ENCODE results near the gene TRERF1.

DNA sequence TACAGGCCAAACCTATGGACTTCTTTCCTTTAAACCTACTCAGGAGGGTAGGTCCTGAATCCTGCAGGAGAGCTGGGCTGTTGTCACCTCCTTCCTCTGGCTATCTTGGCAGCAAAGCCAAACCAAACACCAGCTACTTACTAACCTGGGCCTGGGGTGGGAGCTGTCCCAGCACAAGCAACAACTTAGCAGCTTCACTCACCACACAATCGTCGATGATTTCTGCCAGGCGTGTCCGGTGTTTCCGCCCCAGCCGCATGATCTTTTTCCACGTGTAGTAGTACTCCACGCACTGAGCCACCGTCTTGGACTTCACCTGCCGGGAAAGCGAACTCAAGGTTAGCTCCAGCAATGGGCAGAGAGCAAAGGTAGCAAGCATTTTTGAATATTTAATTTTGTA is 208.7 kb downstream of the TRERF1 start:
- TF ChIP-seq JUNB (IDR thresholded peaks at IDR 0.05; ENCODE audit: unreplicated experiment) (no peak), CREB1 (CRISPR knock-in tag; IDR thresholded peaks at IDR 0.05; ENCODE audit: low read depth) (no peak), EZH2 (IDR thresholded peaks at IDR 0.05; ENCODE audit: low read depth, unreplicated experiment) (no peak), STAT1 (IDR thresholded peaks at IDR 0.05; ENCODE audit: unreplicated experiment) (no peak), NANOG (IDR thresholded peaks at IDR 0.05; ENCODE audit: borderline replicate concordance) (no peak), POLR2AphosphoS5 (IDR thresholded peaks at IDR 0.05; ENCODE audit: low read depth) (no peak), EZH2phosphoT487 (IDR thresholded peaks at IDR 0.05; ENCODE audit: unreplicated experiment) (no peak)
- TF ChIP-seq, protein P1, sequence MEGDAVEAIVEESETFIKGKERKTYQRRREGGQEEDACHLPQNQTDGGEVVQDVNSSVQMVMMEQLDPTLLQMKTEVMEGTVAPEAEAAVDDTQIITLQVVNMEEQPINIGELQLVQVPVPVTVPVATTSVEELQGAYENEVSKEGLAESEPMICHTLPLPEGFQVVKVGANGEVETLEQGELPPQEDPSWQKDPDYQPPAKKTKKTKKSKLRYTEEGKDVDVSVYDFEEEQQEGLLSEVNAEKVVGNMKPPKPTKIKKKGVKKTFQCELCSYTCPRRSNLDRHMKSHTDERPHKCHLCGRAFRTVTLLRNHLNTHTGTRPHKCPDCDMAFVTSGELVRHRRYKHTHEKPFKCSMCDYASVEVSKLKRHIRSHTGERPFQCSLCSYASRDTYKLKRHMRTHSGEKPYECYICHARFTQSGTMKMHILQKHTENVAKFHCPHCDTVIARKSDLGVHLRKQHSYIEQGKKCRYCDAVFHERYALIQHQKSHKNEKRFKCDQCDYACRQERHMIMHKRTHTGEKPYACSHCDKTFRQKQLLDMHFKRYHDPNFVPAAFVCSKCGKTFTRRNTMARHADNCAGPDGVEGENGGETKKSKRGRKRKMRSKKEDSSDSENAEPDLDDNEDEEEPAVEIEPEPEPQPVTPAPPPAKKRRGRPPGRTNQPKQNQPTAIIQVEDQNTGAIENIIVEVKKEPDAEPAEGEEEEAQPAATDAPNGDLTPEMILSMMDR (conservative IDR thresholded peaks at IDR 0.05; ENCODE audit: low read depth in 2 of 2), result no peak
- TF ChIP-seq, protein P2, sequence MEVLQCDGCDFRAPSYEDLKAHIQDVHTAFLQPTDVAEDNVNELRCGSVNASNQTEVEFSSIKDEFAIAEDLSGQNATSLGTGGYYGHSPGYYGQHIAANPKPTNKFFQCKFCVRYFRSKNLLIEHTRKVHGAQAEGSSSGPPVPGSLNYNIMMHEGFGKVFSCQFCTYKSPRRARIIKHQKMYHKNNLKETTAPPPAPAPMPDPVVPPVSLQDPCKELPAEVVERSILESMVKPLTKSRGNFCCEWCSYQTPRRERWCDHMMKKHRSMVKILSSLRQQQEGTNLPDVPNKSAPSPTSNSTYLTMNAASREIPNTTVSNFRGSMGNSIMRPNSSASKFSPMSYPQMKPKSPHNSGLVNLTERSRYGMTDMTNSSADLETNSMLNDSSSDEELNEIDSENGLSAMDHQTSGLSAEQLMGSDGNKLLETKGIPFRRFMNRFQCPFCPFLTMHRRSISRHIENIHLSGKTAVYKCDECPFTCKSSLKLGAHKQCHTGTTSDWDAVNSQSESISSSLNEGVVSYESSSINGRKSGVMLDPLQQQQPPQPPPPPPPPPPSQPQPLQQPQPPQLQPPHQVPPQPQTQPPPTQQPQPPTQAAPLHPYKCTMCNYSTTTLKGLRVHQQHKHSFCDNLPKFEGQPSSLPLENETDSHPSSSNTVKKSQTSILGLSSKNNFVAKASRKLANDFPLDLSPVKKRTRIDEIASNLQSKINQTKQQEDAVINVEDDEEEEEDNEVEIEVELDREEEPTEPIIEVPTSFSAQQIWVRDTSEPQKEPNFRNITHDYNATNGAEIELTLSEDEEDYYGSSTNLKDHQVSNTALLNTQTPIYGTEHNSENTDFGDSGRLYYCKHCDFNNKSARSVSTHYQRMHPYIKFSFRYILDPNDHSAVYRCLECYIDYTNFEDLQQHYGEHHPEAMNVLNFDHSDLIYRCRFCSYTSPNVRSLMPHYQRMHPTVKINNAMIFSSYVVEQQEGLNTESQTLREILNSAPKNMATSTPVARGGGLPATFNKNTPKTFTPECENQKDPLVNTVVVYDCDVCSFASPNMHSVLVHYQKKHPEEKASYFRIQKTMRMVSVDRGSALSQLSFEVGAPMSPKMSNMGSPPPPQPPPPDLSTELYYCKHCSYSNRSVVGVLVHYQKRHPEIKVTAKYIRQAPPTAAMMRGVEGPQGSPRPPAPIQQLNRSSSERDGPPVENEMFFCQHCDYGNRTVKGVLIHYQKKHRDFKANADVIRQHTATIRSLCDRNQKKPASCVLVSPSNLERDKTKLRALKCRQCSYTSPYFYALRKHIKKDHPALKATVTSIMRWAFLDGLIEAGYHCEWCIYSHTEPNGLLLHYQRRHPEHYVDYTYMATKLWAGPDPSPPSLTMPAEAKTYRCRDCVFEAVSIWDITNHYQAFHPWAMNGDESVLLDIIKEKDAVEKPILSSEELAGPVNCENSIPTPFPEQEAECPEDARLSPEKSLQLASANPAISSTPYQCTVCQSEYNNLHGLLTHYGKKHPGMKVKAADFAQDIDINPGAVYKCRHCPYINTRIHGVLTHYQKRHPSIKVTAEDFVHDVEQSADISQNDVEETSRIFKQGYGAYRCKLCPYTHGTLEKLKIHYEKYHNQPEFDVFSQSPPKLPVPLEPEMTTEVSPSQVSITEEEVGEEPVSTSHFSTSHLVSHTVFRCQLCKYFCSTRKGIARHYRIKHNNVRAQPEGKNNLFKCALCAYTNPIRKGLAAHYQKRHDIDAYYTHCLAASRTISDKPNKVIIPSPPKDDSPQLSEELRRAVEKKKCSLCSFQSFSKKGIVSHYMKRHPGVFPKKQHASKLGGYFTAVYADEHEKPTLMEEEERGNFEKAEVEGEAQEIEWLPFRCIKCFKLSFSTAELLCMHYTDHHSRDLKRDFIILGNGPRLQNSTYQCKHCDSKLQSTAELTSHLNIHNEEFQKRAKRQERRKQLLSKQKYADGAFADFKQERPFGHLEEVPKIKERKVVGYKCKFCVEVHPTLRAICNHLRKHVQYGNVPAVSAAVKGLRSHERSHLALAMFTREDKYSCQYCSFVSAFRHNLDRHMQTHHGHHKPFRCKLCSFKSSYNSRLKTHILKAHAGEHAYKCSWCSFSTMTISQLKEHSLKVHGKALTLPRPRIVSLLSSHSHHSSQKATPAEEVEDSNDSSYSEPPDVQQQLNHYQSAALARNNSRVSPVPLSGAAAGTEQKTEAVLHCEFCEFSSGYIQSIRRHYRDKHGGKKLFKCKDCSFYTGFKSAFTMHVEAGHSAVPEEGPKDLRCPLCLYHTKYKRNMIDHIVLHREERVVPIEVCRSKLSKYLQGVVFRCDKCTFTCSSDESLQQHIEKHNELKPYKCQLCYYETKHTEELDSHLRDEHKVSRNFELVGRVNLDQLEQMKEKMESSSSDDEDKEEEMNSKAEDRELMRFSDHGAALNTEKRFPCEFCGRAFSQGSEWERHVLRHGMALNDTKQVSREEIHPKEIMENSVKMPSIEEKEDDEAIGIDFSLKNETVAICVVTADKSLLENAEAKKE (CRISPR knock-in tag; IDR thresholded peaks at IDR 0.05), result no peak
- TF ChIP-seq, protein P3, sequence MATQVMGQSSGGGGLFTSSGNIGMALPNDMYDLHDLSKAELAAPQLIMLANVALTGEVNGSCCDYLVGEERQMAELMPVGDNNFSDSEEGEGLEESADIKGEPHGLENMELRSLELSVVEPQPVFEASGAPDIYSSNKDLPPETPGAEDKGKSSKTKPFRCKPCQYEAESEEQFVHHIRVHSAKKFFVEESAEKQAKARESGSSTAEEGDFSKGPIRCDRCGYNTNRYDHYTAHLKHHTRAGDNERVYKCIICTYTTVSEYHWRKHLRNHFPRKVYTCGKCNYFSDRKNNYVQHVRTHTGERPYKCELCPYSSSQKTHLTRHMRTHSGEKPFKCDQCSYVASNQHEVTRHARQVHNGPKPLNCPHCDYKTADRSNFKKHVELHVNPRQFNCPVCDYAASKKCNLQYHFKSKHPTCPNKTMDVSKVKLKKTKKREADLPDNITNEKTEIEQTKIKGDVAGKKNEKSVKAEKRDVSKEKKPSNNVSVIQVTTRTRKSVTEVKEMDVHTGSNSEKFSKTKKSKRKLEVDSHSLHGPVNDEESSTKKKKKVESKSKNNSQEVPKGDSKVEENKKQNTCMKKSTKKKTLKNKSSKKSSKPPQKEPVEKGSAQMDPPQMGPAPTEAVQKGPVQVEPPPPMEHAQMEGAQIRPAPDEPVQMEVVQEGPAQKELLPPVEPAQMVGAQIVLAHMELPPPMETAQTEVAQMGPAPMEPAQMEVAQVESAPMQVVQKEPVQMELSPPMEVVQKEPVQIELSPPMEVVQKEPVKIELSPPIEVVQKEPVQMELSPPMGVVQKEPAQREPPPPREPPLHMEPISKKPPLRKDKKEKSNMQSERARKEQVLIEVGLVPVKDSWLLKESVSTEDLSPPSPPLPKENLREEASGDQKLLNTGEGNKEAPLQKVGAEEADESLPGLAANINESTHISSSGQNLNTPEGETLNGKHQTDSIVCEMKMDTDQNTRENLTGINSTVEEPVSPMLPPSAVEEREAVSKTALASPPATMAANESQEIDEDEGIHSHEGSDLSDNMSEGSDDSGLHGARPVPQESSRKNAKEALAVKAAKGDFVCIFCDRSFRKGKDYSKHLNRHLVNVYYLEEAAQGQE (IDR thresholded peaks at IDR 0.05; ENCODE audit: unreplicated experiment), result no peak

Data from GM23338 (cell line).